ENCODE measurements around the gene USP28. TPM values are rescaled to one million over a fixed set of nuclear protein-coding genes. Genes with fewer than 3 reads are reported as not detected.

USP28 gene
- total and polyA plus RNA-seq, 2 donors (not counting 1 experiment from before 2014, with no cell fraction given) = 22.4 to 37.7 TPM

DNA sequence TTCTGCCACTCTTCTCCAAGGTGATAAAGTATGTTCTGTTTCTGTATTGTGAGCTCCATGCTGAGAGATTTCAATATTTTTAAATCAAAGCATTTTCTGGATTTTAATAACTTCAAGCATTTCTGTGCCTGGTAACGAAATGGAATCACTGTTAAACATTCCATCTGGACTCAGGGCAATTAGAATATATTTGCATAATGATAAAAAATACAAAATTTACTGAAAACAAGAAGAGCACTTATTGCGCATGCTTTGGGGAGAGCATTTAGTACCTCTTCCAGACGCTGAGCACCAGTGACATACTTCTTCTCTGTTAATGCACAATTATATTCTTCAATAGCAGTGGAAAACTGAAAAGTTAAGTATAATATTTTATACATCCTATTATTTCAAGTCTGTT is 115.1 kb downstream of the USP28 start:
- Histone ChIP-seq H3K9ac (ENCODE audit: insufficient read depth, low read length) (no peak overlapping the region), H3K36me3 (ENCODE audit: control insufficient read depth, insufficient read depth, low read length) (peaks cover 5% of the 10 kb centered on the region), H3K27me3 (ENCODE audit: control insufficient read depth, insufficient read depth, low read length) (no peaks in the 10 kb centered on the region), H3K27ac (ENCODE audit: insufficient read depth, low read length) (no peak overlapping the region), H3K4me1 (ENCODE audit: control insufficient read depth, extremely low read depth, insufficient read depth, low read length) (no peaks in the 10 kb centered on the region), H3K4me2 (ENCODE audit: extremely low read depth, insufficient read depth, low read length) (no peak overlapping the region), H3K79me2 (ENCODE audit: control insufficient read depth, insufficient read depth, low read length) (no peaks in the 10 kb centered on the region), H3K9me3 (ENCODE audit: control insufficient read depth, insufficient read depth, low read depth, low read length) (no peaks in the 10 kb centered on the region), H4K20me1 (ENCODE audit: control insufficient read depth, extremely low read depth, insufficient read depth, low read length) (no peaks in the 10 kb centered on the region), H3K4me3 (replicated peaks in 1 of 4; ENCODE audit: control extremely low read depth in 1 of 4, insufficient read depth in 1 of 4, low read depth in 3 of 4, low read length in 4 of 4) (no peak overlapping the region), H2AFZ (ENCODE audit: low read length) (no peak overlapping the region)
- DNase-seq (ENCODE audit: low read depth in 2 of 2) = no peak
- TF ChIP-seq, protein P1, sequence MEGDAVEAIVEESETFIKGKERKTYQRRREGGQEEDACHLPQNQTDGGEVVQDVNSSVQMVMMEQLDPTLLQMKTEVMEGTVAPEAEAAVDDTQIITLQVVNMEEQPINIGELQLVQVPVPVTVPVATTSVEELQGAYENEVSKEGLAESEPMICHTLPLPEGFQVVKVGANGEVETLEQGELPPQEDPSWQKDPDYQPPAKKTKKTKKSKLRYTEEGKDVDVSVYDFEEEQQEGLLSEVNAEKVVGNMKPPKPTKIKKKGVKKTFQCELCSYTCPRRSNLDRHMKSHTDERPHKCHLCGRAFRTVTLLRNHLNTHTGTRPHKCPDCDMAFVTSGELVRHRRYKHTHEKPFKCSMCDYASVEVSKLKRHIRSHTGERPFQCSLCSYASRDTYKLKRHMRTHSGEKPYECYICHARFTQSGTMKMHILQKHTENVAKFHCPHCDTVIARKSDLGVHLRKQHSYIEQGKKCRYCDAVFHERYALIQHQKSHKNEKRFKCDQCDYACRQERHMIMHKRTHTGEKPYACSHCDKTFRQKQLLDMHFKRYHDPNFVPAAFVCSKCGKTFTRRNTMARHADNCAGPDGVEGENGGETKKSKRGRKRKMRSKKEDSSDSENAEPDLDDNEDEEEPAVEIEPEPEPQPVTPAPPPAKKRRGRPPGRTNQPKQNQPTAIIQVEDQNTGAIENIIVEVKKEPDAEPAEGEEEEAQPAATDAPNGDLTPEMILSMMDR (conservative IDR thresholded peaks at IDR 0.05 in 1 of 2, IDR thresholded peaks at IDR 0.05 in 1 of 2; ENCODE audit: low read depth in 1 of 2, low read length in 2 of 2) = no peak

DNA sequence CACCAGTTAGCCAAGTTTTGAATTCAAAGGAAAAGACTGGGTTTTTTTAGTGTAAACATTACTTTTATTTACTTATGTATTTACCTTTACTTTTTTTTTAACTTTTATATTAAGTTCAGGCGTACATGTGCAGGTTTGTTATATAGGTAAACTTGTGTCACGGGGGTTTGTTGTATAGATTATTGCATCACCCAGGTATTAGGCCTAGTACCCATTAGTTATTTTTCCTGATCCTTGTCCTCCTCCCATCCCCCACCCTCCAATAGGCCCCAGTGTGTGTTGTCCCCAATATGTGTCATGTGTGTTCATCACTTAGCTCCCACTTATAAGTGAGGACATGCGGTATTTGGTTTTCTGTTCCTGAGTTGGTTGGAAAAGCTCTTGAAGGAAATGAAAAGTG is 122.4 kb downstream of the USP28 start:
- H3K79me2 ChIP-seq (ENCODE audit: control insufficient read depth, insufficient read depth, low read length) = no peaks in the 10 kb centered on the region
- H3K9me3 ChIP-seq (ENCODE audit: control insufficient read depth, insufficient read depth, low read depth, low read length) = no peaks in the 10 kb centered on the region
- H3K27ac ChIP-seq (ENCODE audit: insufficient read depth, low read length) = no peak overlapping the region
- TF ChIP-seq, protein P1 (conservative IDR thresholded peaks at IDR 0.05 in 1 of 2, IDR thresholded peaks at IDR 0.05 in 1 of 2; ENCODE audit: low read depth in 1 of 2, low read length in 2 of 2) = no peak
- no peak for TF ChIP-seq EZH2 (IDR thresholded peaks at IDR 0.05; ENCODE audit: low read length, missing control alignments)
- no peak overlapping the region for H3K4me2 ChIP-seq (ENCODE audit: extremely low read depth, insufficient read depth, low read length)
- no peaks in the 10 kb centered on the region for H3K4me1 ChIP-seq (ENCODE audit: control insufficient read depth, extremely low read depth, insufficient read depth, low read length)
- H3K4me3 ChIP-seq (replicated peaks in 1 of 4; ENCODE audit: control extremely low read depth in 1 of 4, insufficient read depth in 1 of 4, low read depth in 3 of 4, low read length in 4 of 4) = no peak overlapping the region
- H3K9ac ChIP-seq (ENCODE audit: insufficient read depth, low read length) = no peak overlapping the region
- no peaks in the 10 kb centered on the region for H4K20me1 ChIP-seq (ENCODE audit: control insufficient read depth, extremely low read depth, insufficient read depth, low read length)
- H3K27me3 ChIP-seq (ENCODE audit: control insufficient read depth, insufficient read depth, low read length) = no peaks in the 10 kb centered on the region
- no peak overlapping the region for H2AFZ ChIP-seq (ENCODE audit: low read length)
- no peak for DNase-seq (ENCODE audit: low read depth in 2 of 2)
- H3K36me3 ChIP-seq (ENCODE audit: control insufficient read depth, insufficient read depth, low read length) = peaks cover 3% of the 10 kb centered on the region

Other genes with a start within 250 kb of the USP28 start
- under 0.01 and 0.17 TPM in 2 replicates for gene TMPRSS5, start 169.3 kb downstream of the USP28 start, total RNA-seq
- 0.08 TPM in 1 of 2 replicates, not detected in the other for gene TMPRSS5, start 169.3 kb downstream of the USP28 start, polyA plus RNA-seq
- 13.5 and 15.9 TPM in 2 replicates for gene ZW10, start 101.9 kb downstream of the USP28 start, total RNA-seq
- 15.4 and 19.3 TPM in 2 replicates for gene ZW10, start 101.9 kb downstream of the USP28 start, polyA plus RNA-seq
- gene CLDN25, start 95.8 kb downstream of the USP28 start, total RNA-seq = not detected in 2 replicates
- not detected in 2 replicates for gene CLDN25, start 95.8 kb downstream of the USP28 start, polyA plus RNA-seq
- not detected in 2 replicates for gene HTR3B, start 29.2 kb upstream of the USP28 start, total RNA-seq
- gene HTR3B, start 29.2 kb upstream of the USP28 start, polyA plus RNA-seq = not detected in 2 replicates
- gene HTR3A, start 99.5 kb upstream of the USP28 start, total RNA-seq = not detected in 2 replicates
- not detected in 2 replicates for gene HTR3A, start 99.5 kb upstream of the USP28 start, polyA plus RNA-seq
- 0.26 TPM in 1 of 2 replicates, not detected in the other for gene ZBTB16, start 184.1 kb upstream of the USP28 start, total RNA-seq
- gene ZBTB16, start 184.1 kb upstream of the USP28 start, polyA plus RNA-seq = not detected in 2 replicates